ENCODE data around the gene GPC5.

The GPC5 gene

GRCh38 chr13:91909617-91910016 is 511.2 kb downstream of the GPC5 start:
- FAIRE-seq: no peak
- TF ChIP-seq CTCF (IDR thresholded peaks at IDR 0.05; ENCODE audit: insufficient read depth, missing control alignments): no peak
- DNase-seq (ENCODE audit: insufficient read length, low spot score): no peak

GRCh38 chr13:91922969-91923592 is 524.7 kb downstream of the GPC5 start:
- TF ChIP-seq CTCF (IDR thresholded peaks at IDR 0.05; ENCODE audit: insufficient read depth, missing control alignments): peak; percentile 19
- DNase-seq (ENCODE audit: insufficient read length, low spot score): no peak
- FAIRE-seq: no peak

GRCh38 chr13:91930687-91931086 is 532.3 kb downstream of the GPC5 start:
- DNase-seq (ENCODE audit: insufficient read length, low spot score) (no peak), FAIRE-seq (peak; percentile 44)
- no peak for TF ChIP-seq CTCF (IDR thresholded peaks at IDR 0.05; ENCODE audit: insufficient read depth, missing control alignments)

- DNase-seq (ENCODE audit: insufficient read length, low spot score) (no peak), FAIRE-seq (no peak)
- no peak for TF ChIP-seq CTCF (IDR thresholded peaks at IDR 0.05; ENCODE audit: insufficient read depth, missing control alignments)
These were observed 535.9 kb downstream of the GPC5 start for GRCh38 chr13:91934354-91934753.

GRCh38 chr13:91946498-91947070 is 548.2 kb downstream of the GPC5 start:
- peak; percentile 85 for FAIRE-seq
- peak; percentile 47 for DNase-seq (ENCODE audit: insufficient read length, low spot score)

GRCh38 chr13:91948736-91949135 is 550.3 kb downstream of the GPC5 start:
- DNase-seq (ENCODE audit: insufficient read length, low spot score) (peak; percentile 21), FAIRE-seq (peak; percentile 99)
- TF ChIP-seq CTCF (IDR thresholded peaks at IDR 0.05; ENCODE audit: insufficient read depth, missing control alignments): no peak

More at GRCh38 chr13:91946498-91947070, 548.2 kb downstream of the GPC5 start:
- TF ChIP-seq CTCF (IDR thresholded peaks at IDR 0.05; ENCODE audit: insufficient read depth, missing control alignments): peak; percentile 87

- no peak for TF ChIP-seq CTCF (IDR thresholded peaks at IDR 0.05; ENCODE audit: insufficient read depth, missing control alignments)
- FAIRE-seq (no peak), DNase-seq (ENCODE audit: insufficient read length, low spot score) (no peak)
These were observed 552.4 kb downstream of the GPC5 start for GRCh38 chr13:91950803-91951202.

Measured in D721Med (cell line).